GM12878 (cell line): ENCODE measurements around the gene CDR2.

ENCODE experiments used
- CTCF ChIP-seq, 3 experiments: IDR thresholded peaks in 2 of 3; conservative IDR thresholded peaks in 1 of 3; 2 replicates each; pipeline ENCODE4 v1.5.1; 2011; ENCODE audit warnings: low read depth in 3 of 3, low read length in 3 of 3, mild to moderate bottlenecking in 3 of 3, control low read depth in 2 of 3, moderate library complexity in 2 of 3, inconsistent platforms in 1 of 3, mixed read lengths in 1 of 3; ENCODE audit not compliant: control insufficient read depth in 2 of 3, insufficient read depth in 1 of 3; ENCODE audit errors: extremely low read depth in 1 of 3
- EP300 ChIP-seq, 2 experiments: fragments of 150-350 bp in 1 of 2; IDR thresholded peaks; 2 replicates each; pipeline ENCODE4 v1.6.1; 2011 to 2012; ENCODE audit warnings: low read depth in 2 of 2, low read length in 2 of 2, borderline replicate concordance in 1 of 2, improper control_type of control experiment in 1 of 2, inconsistent platforms in 1 of 2; ENCODE audit not compliant: control insufficient read depth in 1 of 2
- EZH2 ChIP-seq: IDR thresholded peaks from 2 replicates; pipeline ENCODE4 v1.6.1; 2012; ENCODE audit warnings: low read depth, mild to moderate bottlenecking, control low read depth, inconsistent platforms, low read length, borderline replicate concordance; ENCODE audit not compliant: control insufficient read depth
- HDAC2 ChIP-seq: fragments of 200-600 bp; sonication (generic); IDR thresholded peaks from 2 replicates; pipeline ENCODE4 v1.6.1; 2017
- MEF2B ChIP-seq: fragments of 450-650 bp; IDR thresholded peaks from 2 replicates; pipeline ENCODE4 v1.6.1; 2018; ENCODE audit warnings: mild to moderate bottlenecking, moderate library complexity; ENCODE audit not compliant: partially characterized antibody, poor library complexity, severe bottlenecking
- NFIC ChIP-seq: IDR thresholded peaks from 2 replicates; pipeline ENCODE4 v1.6.1; 2012; ENCODE audit warnings: low read depth, mild to moderate bottlenecking, inconsistent platforms, low read length, moderate library complexity
- NFXL1 ChIP-seq: fragments of 450-650 bp; IDR thresholded peaks from 2 replicates; pipeline ENCODE4 v1.6.1; 2017; ENCODE audit warnings: antibody characterized with exemption, mild to moderate bottlenecking, borderline replicate concordance
- NFYB ChIP-seq: IDR thresholded peaks from 2 replicates; pipeline ENCODE4 v1.6.1; 2011; ENCODE audit warnings: low read depth, mild to moderate bottlenecking, low read length, improper control_type of control experiment, moderate library complexity; ENCODE audit not compliant: insufficient read depth
- POLR2A ChIP-seq: IDR thresholded peaks from 2 replicates; pipeline ENCODE4 v1.6.1; 2011; ENCODE audit warnings: low read depth, mild to moderate bottlenecking, low read length
- PRDM15 ChIP-seq: fragments of 450-650 bp; formaldehyde crosslinking; IDR thresholded peaks from 2 replicates; pipeline ENCODE4 v1.4.0; 2020; ENCODE audit warnings: mild to moderate bottlenecking, moderate library complexity
- SMC3 ChIP-seq: IDR thresholded peaks from 2 replicates; pipeline ENCODE4 v1.6.1; 2011; ENCODE audit warnings: low read length, improper control_type of control experiment, borderline replicate concordance
- YY1 ChIP-seq: IDR thresholded peaks from 2 replicates; pipeline ENCODE4 v1.6.1; 2011; ENCODE audit warnings: low read depth, mild to moderate bottlenecking, low read length

DNA sequence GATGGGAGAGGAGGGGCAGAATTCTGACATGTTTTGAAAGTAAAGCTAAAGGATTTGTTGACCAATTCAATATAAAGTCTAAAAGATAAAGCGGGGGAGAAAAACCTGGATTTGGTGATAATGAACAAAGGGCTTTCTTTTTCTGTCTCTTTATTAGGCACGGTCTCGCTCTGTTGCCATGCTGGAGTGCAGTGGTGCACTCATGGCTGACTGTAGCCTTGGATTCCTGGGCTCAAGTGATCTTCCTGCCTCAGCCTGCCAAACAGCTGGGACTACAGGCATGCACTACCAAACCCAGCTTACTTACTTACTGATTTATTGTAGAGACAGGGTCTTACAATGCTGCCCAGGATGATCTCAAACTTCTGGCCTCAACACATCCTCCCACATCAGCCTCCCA, 7.5 kb downstream of the CDR2 start:
- TF ChIP-seq NFYB = no peak
- no peak for TF ChIP-seq CTCF (IDR thresholded peaks at IDR 0.05 in 2 of 3, conservative IDR thresholded peaks at IDR 0.05 in 1 of 3; ENCODE audit: control insufficient read depth in 2 of 3, extremely low read depth in 1 of 3, insufficient read depth in 1 of 3, low read depth in 3 of 3, low read length in 3 of 3)
- no peak for TF ChIP-seq SMC3
- TF ChIP-seq EP300 (IDR thresholded peaks at IDR 0.05; ENCODE audit: borderline replicate concordance in 1 of 2, control insufficient read depth in 1 of 2, low read depth in 2 of 2, low read length in 2 of 2) = no peak
- TF ChIP-seq MEF2B = no peak
- TF ChIP-seq YY1 = no peak
- TF ChIP-seq NFIC = no peak
- TF ChIP-seq EZH2 = no peak
- TF ChIP-seq HDAC2 = no peak
- TF ChIP-seq POLR2A = no peak
- TF ChIP-seq NFXL1 = no peak
- no peak for TF ChIP-seq PRDM15 (CRISPR knock-in tag)
